IMR-90 (cell line): Measurements from ENCODE around the gene GAR1. TPM values are rescaled to one million over a fixed set of nuclear protein-coding genes. Genes with fewer than 3 reads are reported as not detected.

Source experiments
- ATAC-seq: fragments of 200-7000 bp; cut with Tn5 transposase; 2 replicates; pipeline ENCODE4 v1.9.1; 2020; ENCODE audit warnings: low read depth, mild to moderate bottlenecking, moderate library complexity
- BruUV-seq: library from RNA; stranded (reverse); fragments of 400-500 nt; replicated peaks from 2 replicates; lab custom pipeline; 2021; lab: Mats Ljungman, UMichigan
- CTCF ChIA-PET: fragments of 300-600 bp; formaldehyde crosslinking; extraction: SDS; loops from one replicate; lab custom pipeline; 2021; ENCODE audit warnings: antibody characterized with exemption; lab: Yijun Ruan, JAX
- POLR2A ChIA-PET: fragments of 300-600 bp; sonication (Branson Sonifier 250); formaldehyde crosslinking; loops from one replicate; lab custom pipeline; 2022; ENCODE audit warnings: antibody characterized with exemption; ENCODE audit not compliant: unreplicated experiment; lab: Charles Lee
- DNase-seq: peaks from one replicate; pipeline ENCODE4 v3.0.0; 2013
- H2AFZ ChIP-seq: replicated peaks from 2 replicates; pipeline ENCODE3; 2013; ENCODE audit warnings: low read length, mild to moderate bottlenecking; ENCODE audit not compliant: poor library complexity
- H2AK5ac ChIP-seq: 2 replicates; pipeline ENCODE4 v1.6.1; 2013; ENCODE audit warnings: low read depth, low read length, inconsistent platforms
- H2AK9ac ChIP-seq: replicated peaks from 2 replicates; pipeline ENCODE3; 2013; ENCODE audit warnings: mild to moderate bottlenecking, low read depth, low read length, moderate library complexity; ENCODE audit not compliant: poor library complexity
- H2BK120ac ChIP-seq: 2 replicates; pipeline ENCODE4 v1.6.1; 2013; ENCODE audit warnings: low read depth, low read length, inconsistent platforms
- H2BK15ac ChIP-seq: 3 replicates; pipeline ENCODE4 v1.6.1; 2013; ENCODE audit warnings: low read depth, low read length, inconsistent platforms
- H2BK20ac ChIP-seq: 2 replicates; pipeline ENCODE4 v1.6.1; 2013; ENCODE audit warnings: low read depth, mild to moderate bottlenecking, inconsistent platforms, low read length, moderate library complexity
- H2BK5ac ChIP-seq: 2 replicates; pipeline ENCODE4 v1.6.1; 2013; ENCODE audit warnings: mild to moderate bottlenecking, low read depth, low read length, inconsistent platforms; ENCODE audit not compliant: poor library complexity, severe bottlenecking
- H3K14ac ChIP-seq: replicated peaks from 2 replicates; pipeline ENCODE4 v1.6.1; 2013; ENCODE audit warnings: low read depth, low read length, inconsistent platforms
- H3K18ac ChIP-seq: 2 replicates; pipeline ENCODE4 v1.6.1; 2013; ENCODE audit warnings: low read depth, low read length, control low read depth
- H3K23ac ChIP-seq: 2 replicates; pipeline ENCODE4 v1.6.1; 2013; ENCODE audit warnings: low read depth, low read length, inconsistent platforms
- H3K27ac ChIP-seq: 2 replicates; pipeline ENCODE4 v1.5.1; 2013; ENCODE audit warnings: mild to moderate bottlenecking, control low read depth, low read length; ENCODE audit not compliant: insufficient read depth
- H3K27me3 ChIP-seq: 2 replicates; pipeline ENCODE4 v1.6.1; 2013; ENCODE audit warnings: low read length; ENCODE audit not compliant: control insufficient read depth, insufficient read depth
- H3K36me3 ChIP-seq: 2 replicates; pipeline ENCODE4 v1.6.1; 2013; ENCODE audit warnings: low read length, mixed read lengths; ENCODE audit not compliant: control insufficient read depth, insufficient read depth
- H3K4ac ChIP-seq: 2 replicates; pipeline ENCODE4 v1.6.1; 2013; ENCODE audit warnings: low read depth, low read length, inconsistent platforms
- H3K4me1 ChIP-seq: 2 replicates; pipeline ENCODE4 v1.6.1; 2013; ENCODE audit warnings: low read length, mixed read lengths; ENCODE audit not compliant: control insufficient read depth, insufficient read depth
- H3K4me2 ChIP-seq: 2 replicates; pipeline ENCODE4 v1.6.1; 2013; ENCODE audit warnings: low read depth, mild to moderate bottlenecking, control low read depth, low read length, moderate library complexity
- H3K4me3 ChIP-seq: 2 replicates; pipeline ENCODE4 v1.5.1; 2013; ENCODE audit warnings: low read depth, mild to moderate bottlenecking, control low read depth, low read length, moderate library complexity; ENCODE audit not compliant: insufficient read depth
- H3K56ac ChIP-seq: 2 replicates; pipeline ENCODE4 v1.6.1; 2013; ENCODE audit warnings: low read length, inconsistent platforms; ENCODE audit not compliant: insufficient read depth; ENCODE audit errors: extremely low read depth
- H3K79me1 ChIP-seq, 2 experiments: 2 replicates each; pipeline ENCODE4 v1.6.1; 2013; ENCODE audit warnings: low read length in 2 of 2, inconsistent platforms in 1 of 2, low read depth in 1 of 2
- H3K9ac ChIP-seq: 2 replicates; pipeline ENCODE4 v1.6.1; 2013; ENCODE audit warnings: low read depth, low read length, control low read depth
- H3K9me1 ChIP-seq: 2 replicates; pipeline ENCODE4 v1.6.1; 2013; ENCODE audit warnings: low read length, inconsistent platforms; ENCODE audit not compliant: insufficient read depth
- H3K9me3 ChIP-seq: 2 replicates; pipeline ENCODE4 v1.6.1; 2013; ENCODE audit warnings: low read length; ENCODE audit not compliant: control insufficient read depth, insufficient read depth
- H4K20me1 ChIP-seq: 2 replicates; pipeline ENCODE4 v1.6.1; 2013; ENCODE audit warnings: low read length, inconsistent platforms; ENCODE audit not compliant: insufficient read depth
- H4K5ac ChIP-seq: 2 replicates; pipeline ENCODE4 v1.6.1; 2013; ENCODE audit warnings: mild to moderate bottlenecking, low read depth, low read length, control low read depth
- H4K8ac ChIP-seq, 2 experiments: 2 replicates each; pipeline ENCODE4 v1.6.1; 2013; ENCODE audit warnings: low read depth in 2 of 2, low read length in 2 of 2, control low read depth in 1 of 2, inconsistent platforms in 1 of 2
- H4K91ac ChIP-seq: 2 replicates; pipeline ENCODE4 v1.6.1; 2013; ENCODE audit warnings: low read depth, low read length, inconsistent platforms; ENCODE audit not compliant: insufficient read depth
- MXI1 ChIP-seq: IDR thresholded peaks from 2 replicates; pipeline ENCODE4 v1.6.1; 2012; ENCODE audit warnings: low read depth, mild to moderate bottlenecking, low read length, moderate library complexity, borderline replicate concordance
- WGBS, 2 experiments: methylation state at CpG; one replicate each; pipeline versions ENCODE4 v1.1.5 to v1.1.7; 2013; ENCODE audit warnings: missing lambda C conversion rate in 2 of 2; ENCODE audit not compliant: insufficient read length in 1 of 2; ENCODE audit errors: extremely low coverage in 2 of 2; 5-methylcytosine and 5-hydroxymethylcytosine counted together
- dilution Hi-C: fragments of 300-500 bp; cut with HindIII; formaldehyde crosslinking; loops from one replicate; pipeline ENCODE4 v1.14.3; 2018; ENCODE audit warnings: low sequenced_read_pairs; ENCODE audit not compliant: unreplicated experiment
- in situ Hi-C: fragments of 300-500 bp; cut with MboI; formaldehyde crosslinking; loops from 3 replicates; pipeline ENCODE4 v1.14.3; 2019; ENCODE audit warnings: low sequenced_read_pairs, inconsistent platforms, mixed read lengths
- intact Hi-C: fragments of 100-400 bp; cut with micrococcal nuclease; formaldehyde crosslinking; loops from 2 replicates; pipeline ENCODE4 v1.10.0; 2022
- polyA plus RNA-seq, 3 experiments: library from polyadenylated mRNA; depleted of rRNA; stranded (reverse); fragments of >200 nt; gene quantifications; 2 replicates each; pipeline ENCODE4 v1.2.3, GENCODE V29; 2012; ENCODE audit warnings: low replicate concordance in 1 of 3
- total RNA-seq: library from RNA; depleted of rRNA; stranded (reverse); fragments of >200 nt; gene quantifications from 2 replicates; pipeline ENCODE4 v1.2.3, GENCODE V29; 2012

GAR1 gene
- total and polyA plus RNA-seq, 2 of the 4 experiments (the other 2 are of a cell fraction) = 1.1 to 22.0 TPM

DNA sequence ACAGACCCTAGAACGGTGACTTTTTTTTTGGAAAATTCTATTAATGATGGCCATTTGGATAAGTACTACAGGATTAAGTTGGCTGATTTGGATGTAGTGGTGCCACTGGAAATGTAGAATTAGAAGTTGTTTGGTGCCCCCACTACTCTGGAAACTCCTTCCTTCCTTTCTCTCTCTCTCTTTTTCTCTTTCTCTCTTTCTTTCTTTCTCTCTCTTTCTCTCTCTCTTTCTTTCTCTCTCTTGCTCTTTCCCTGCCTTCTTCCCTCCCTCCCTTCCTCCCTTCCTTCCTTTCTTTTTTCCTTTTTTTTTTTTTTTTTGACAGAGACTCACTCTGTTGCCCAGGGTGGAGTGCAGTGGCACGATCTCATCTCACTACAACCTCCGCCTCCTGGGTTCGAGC, 2.7 kb downstream of the GAR1 start:
- no peak overlapping the region for H3K56ac ChIP-seq
- in situ Hi-C loops = loop anchor here (10.0 kb wide), 3 partner anchors 113 to 393 kb away; partner anchors contain the start of gene CASP6
- DNase-seq (no peak), ATAC-seq (no peak)
- ChIA-PET POLR2A (no interaction called here), CTCF (no interaction called here)
- H2AK5ac ChIP-seq = no peak overlapping the region
- no CpG with 5 or more reads among the region's 4 CpGs for WGBS, 2 experiments
- no peak overlapping the region for H4K91ac ChIP-seq
- H3K79me1 ChIP-seq = peaks cover 20 to 31% of the 10 kb centered on the region in 2 experiments; a peak in 3 of 4 replicates
- H3K18ac ChIP-seq = no peak overlapping the region
- H4K5ac ChIP-seq = no peak overlapping the region
- H3K27ac ChIP-seq = no peak overlapping the region
- no peak overlapping the region for H2AFZ ChIP-seq
- H2BK5ac ChIP-seq = no peak overlapping the region
- no peak overlapping the region for H2AK9ac ChIP-seq
- no TSS peak for BruUV-seq
- H3K23ac ChIP-seq = no peak overlapping the region
- no peak for TF ChIP-seq MXI1
- H2BK120ac ChIP-seq = no peak overlapping the region
- 0 out of 2 replicates have a peak, but pooled peaks cover 1% of the 10 kb centered on the region for H3K4me1 ChIP-seq
- H3K9me3 ChIP-seq = no peaks in the 10 kb centered on the region
- no peak overlapping the region for H3K4me2 ChIP-seq
- H4K20me1 ChIP-seq = no peaks in the 10 kb centered on the region
- intact Hi-C loops = no loop called here
- no peak overlapping the region for H3K9ac ChIP-seq
- H3K14ac ChIP-seq = no peak overlapping the region
- H3K4me3 ChIP-seq = no peak overlapping the region
- H3K27me3 ChIP-seq = no peaks in the 10 kb centered on the region
- dilution Hi-C loops = no loop called here
- no peak overlapping the region for H4K8ac ChIP-seq
- no peaks in the 10 kb centered on the region for H3K9me1 ChIP-seq
- no peak overlapping the region for H2BK20ac ChIP-seq
- no peak overlapping the region for H2BK15ac ChIP-seq
- H3K36me3 ChIP-seq = peaks cover 12% of the 10 kb centered on the region
- H3K4ac ChIP-seq = no peak overlapping the region
